ENCODE measurements around the gene OGFR. TPM values are rescaled to one million over a fixed set of nuclear protein-coding genes. Genes with fewer than 3 reads are reported as not detected.
A peak's percentile ranks its signal among the peaks of the same experiment; 100 is the strongest.

Gene OGFR
- polyA plus RNA-seq, 1 experiment: 19.7 TPM

DNA sequence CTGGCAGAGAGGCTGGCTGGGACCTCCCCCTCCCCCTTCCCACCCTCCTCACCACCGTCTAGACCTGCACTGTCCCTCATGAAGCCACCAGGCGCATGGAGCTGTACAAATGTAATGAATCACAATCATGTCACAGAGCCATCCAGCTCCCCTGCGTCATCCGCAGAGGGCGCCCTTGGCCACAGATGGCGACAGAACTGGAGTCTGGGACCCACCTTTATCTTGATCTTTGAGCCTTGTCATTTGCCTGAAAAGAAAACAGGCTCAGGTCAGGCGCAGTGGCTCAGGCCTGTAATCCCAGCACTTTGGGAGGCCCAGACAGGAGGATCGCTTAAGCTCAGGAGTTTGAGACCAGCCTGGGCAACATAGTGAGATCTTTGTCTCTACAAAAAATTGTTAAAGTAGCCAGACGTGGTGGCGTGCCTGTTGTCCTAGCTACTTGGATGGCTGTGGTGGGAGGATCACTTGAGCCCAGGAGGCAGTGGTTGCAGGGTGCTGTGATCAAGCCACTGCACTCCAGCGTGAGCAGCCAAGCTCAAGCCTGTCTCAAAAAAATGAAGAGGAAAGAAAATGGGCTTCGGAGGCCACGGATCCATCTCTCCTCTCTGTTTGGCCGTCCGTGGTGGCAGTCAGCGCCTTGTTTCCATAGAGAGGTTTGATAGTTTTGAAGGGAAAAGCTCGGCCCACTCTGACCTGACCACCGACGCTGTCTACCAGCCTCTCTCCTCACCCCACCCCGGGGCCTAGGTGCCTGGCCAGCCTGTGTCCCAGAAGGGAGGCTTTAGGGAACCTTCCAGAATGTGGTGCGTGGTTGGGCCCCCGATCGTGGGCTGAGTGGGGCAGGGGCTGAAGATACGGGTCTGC, 18.4 kb downstream of the OGFR start:
- H3K4me3 ChIP-seq (ENCODE audit: low read depth, low read length): no peak overlapping the region
- peaks cover 3% of the 10 kb centered on the region for H3K27me3 ChIP-seq (ENCODE audit: control insufficient read depth, insufficient read depth, low read length)
- ChIA-PET CTCF (interaction anchor here (0.7 to 1.3 kb wide), 5 partner anchors 9 to 186 kb away, joined by 3 to 7 read pairs (median 3); no protein-coding TSS in a partner anchor), POLR2A (interaction anchor here (0.7 kb wide), 1 partner anchor 71 kb away, joined by 8 read pairs; no protein-coding TSS in a partner anchor)
- no peak for DNase-seq (ENCODE audit: low read depth, low spot score)
- TF ChIP-seq, protein P1, sequence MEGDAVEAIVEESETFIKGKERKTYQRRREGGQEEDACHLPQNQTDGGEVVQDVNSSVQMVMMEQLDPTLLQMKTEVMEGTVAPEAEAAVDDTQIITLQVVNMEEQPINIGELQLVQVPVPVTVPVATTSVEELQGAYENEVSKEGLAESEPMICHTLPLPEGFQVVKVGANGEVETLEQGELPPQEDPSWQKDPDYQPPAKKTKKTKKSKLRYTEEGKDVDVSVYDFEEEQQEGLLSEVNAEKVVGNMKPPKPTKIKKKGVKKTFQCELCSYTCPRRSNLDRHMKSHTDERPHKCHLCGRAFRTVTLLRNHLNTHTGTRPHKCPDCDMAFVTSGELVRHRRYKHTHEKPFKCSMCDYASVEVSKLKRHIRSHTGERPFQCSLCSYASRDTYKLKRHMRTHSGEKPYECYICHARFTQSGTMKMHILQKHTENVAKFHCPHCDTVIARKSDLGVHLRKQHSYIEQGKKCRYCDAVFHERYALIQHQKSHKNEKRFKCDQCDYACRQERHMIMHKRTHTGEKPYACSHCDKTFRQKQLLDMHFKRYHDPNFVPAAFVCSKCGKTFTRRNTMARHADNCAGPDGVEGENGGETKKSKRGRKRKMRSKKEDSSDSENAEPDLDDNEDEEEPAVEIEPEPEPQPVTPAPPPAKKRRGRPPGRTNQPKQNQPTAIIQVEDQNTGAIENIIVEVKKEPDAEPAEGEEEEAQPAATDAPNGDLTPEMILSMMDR (IDR thresholded peaks at IDR 0.05; ENCODE audit: low read depth, low read length): peak; percentile 24; the same call in 1 of the 2 replicates
- no peaks in the 10 kb centered on the region for H3K9me3 ChIP-seq (ENCODE audit: control insufficient read depth, insufficient read depth, low read length)
- H3K27ac ChIP-seq (ENCODE audit: low read depth, low read length): no peak overlapping the region

DNA sequence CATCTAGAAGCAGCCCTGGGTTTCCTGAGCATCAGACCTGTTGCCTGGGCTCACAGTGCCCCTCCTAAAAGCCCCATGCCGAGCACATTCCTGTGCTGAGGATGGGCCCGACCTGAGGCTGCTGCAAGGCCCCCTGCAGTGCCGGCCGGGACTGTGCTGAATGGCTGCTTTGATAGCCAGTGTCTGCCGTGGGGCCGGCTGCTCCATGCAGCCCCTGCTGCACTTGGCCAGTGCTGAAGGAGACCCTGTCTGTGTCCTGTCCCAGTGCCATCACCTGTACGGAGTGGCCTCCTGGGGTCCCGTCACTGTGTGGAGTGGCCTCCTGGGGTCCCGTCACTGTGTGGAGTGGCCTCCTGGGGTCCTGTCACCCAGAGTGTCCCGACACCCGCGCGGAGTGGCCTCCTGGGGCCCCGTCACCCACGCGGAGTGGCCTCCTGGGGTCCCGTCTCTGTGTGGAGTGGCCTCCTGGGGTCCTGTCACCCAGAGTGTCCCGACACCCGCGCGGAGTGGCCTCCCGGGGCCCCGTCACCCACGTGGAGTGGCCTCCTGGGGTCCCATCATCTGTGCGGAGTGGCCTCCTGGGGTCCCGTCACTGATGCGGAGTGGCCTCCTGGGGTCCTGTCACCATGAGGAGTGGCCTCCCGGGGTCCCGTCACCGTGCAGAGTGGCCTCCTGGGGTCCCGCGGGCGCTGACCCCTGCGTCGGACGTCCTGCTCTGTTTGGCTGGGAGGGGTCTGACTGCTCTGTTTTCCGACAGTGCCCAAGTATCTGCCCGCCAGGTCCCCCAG, 19.2 kb downstream of the OGFR start:
- no peaks in the 10 kb centered on the region for H3K27me3 ChIP-seq (ENCODE audit: control insufficient read depth, insufficient read depth, low read length)
- no peaks in the 10 kb centered on the region for H3K9me3 ChIP-seq (ENCODE audit: control insufficient read depth, insufficient read depth, low read length)
- DNase-seq (ENCODE audit: low read depth, low spot score): no peak
- ChIA-PET CTCF (interaction anchor here (1.3 kb wide), 1 partner anchor 186 kb away, joined by 4 read pairs; no protein-coding TSS in a partner anchor), POLR2A (interaction anchor here (0.6 kb wide), 1 partner anchor 395 kb away, joined by 3 read pairs; no protein-coding TSS in a partner anchor)
- no peak overlapping the region for H3K4me3 ChIP-seq (ENCODE audit: low read depth, low read length)
- TF ChIP-seq, protein P1 (IDR thresholded peaks at IDR 0.05; ENCODE audit: low read depth, low read length): no peak
- H3K27ac ChIP-seq (ENCODE audit: low read depth, low read length): no peak overlapping the region

DNA sequence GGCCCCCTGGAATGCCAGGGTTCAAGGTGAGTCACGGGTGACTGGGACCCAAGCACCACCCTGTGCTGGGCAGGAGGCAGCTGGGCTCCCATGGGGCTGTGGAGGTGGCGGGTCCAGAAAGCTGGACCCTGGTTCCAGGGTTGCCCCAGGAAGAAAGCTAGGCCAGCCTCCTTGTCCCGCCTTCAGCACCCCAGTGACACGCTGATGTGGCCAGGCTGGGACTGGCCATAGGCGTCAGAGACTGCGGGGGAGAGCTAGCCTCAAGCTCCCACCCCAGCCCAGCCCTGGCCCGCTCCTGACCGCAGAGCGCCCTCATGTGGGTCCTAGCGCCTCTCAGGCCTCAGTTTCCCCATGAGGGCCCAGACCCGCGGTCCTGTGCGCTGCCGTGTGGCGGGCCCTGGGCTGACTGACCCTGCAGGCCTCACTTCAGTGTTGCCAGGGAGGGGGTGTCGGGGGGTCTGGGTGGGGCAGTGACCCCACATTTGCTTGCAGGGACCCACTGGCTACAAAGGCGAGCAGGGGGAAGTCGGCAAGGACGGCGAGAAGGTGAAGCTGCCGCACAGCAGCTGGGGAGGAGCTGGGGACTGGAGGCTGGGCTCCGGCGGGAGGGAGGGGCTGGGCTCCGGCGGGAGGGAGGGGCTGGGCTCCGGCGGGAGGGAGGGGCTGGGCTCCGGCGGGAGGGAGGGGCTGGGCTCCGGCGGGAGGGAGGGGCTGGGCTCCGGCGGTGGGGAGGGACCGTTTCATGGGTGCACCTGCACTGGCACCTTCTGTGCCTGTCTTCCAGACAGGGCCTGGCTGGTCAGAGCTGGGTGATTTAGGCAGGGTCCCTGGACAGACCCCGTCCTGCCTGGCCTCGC, 20.1 kb downstream of the OGFR start:
- Histone ChIP-seq H3K4me3 (ENCODE audit: low read depth, low read length) (no peak overlapping the region), H3K27ac (ENCODE audit: low read depth, low read length) (no peak overlapping the region), H3K9me3 (ENCODE audit: control insufficient read depth, insufficient read depth, low read length) (no peaks in the 10 kb centered on the region), H3K27me3 (ENCODE audit: control insufficient read depth, insufficient read depth, low read length) (no peaks in the 10 kb centered on the region)
- ChIA-PET CTCF (interaction anchor here (0.8 to 0.9 kb wide), 2 partner anchors 16 to 184 kb away, joined by 3 to 5 read pairs; no protein-coding TSS in a partner anchor), POLR2A (interaction anchor here (0.6 kb wide), 1 partner anchor 394 kb away, joined by 3 read pairs; no protein-coding TSS in a partner anchor)
- TF ChIP-seq, protein P1 (IDR thresholded peaks at IDR 0.05; ENCODE audit: low read depth, low read length): no peak
- DNase-seq (ENCODE audit: low read depth, low spot score): no peak

DNA sequence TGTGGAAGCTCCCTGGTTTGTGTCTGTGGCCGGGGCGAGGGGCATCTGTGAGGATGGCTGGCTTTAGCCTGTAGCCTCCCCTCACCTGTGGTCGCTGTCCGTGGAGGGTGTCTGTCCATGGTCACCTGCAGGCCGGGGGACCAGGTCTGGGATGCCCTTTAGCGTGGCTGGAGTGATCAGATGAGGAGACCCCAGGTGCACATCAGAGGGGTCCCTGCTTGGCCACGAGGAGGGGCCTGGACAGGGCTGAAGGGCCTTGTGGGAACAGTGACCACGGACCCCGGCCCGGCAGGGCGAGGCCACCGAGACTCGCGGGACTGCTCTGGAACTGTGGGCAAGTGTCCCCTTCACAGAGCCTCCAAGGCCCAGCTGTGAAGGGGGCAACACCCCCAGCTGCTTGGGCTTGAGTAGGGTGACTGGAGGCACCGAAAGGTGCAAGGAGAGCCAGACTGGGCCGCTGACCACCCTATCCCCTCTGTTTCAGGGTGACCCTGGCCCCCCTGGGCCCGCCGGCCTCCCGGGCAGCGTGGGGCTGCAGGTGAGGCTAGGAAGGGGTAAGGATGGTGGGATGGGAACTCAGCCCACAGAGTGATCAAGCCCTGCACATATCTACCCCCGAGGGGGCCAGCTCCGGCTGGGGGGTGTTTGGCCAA, 20.8 kb downstream of the OGFR start:
- CTCF ChIA-PET: interaction anchor here (0.8 to 0.9 kb wide), 2 partner anchors 17 to 183 kb away, joined by 3 to 5 read pairs; no protein-coding TSS in a partner anchor
- H3K27me3 ChIP-seq (ENCODE audit: control insufficient read depth, insufficient read depth, low read length): no peaks in the 10 kb centered on the region
- no peak for DNase-seq (ENCODE audit: low read depth, low spot score)

More for the DNA sequence above, 20.8 kb downstream of the OGFR start:
- POLR2A ChIA-PET: no interaction called here
- Histone ChIP-seq H3K4me3 (ENCODE audit: low read depth, low read length) (no peak overlapping the region), H3K27ac (ENCODE audit: low read depth, low read length) (no peak overlapping the region), H3K9me3 (ENCODE audit: control insufficient read depth, insufficient read depth, low read length) (no peaks in the 10 kb centered on the region)
- TF ChIP-seq, protein P1 (IDR thresholded peaks at IDR 0.05; ENCODE audit: low read depth, low read length): no peak
